GM18526 (cell line): ENCODE results near the gene OPCML.

Experiments used
- POLR2A ChIP-seq: IDR thresholded peaks from 3 replicates; pipeline ENCODE4 v1.6.1; 2011; ENCODE audit not compliant: insufficient read length; ENCODE audit errors: extremely low read depth

The OPCML gene

GRCh38 chr11:133549826-133550225 is 17.5 kb upstream of the OPCML start:
- no peak for TF ChIP-seq POLR2A

GRCh38 chr11:133548641-133549040 is 16.3 kb upstream of the OPCML start:
- TF ChIP-seq POLR2A = no peak

- no peak for TF ChIP-seq POLR2A
These were observed 15.7 kb upstream of the OPCML start for GRCh38 chr11:133547808-133548494.

GRCh38 chr11:133545199-133545803 is 13.0 kb upstream of the OPCML start:
- TF ChIP-seq POLR2A = no peak

- TF ChIP-seq POLR2A = no peak
These were observed 9.4 kb upstream of the OPCML start for GRCh38 chr11:133541720-133542095.

GRCh38 chr11:133541021-133541719 is 8.9 kb upstream of the OPCML start:
- no peak for TF ChIP-seq POLR2A

GRCh38 chr11:133536198-133536597 is 3.9 kb upstream of the OPCML start:
- no peak for TF ChIP-seq POLR2A

GRCh38 chr11:133533205-133533604 is 904 bp upstream of the OPCML start:
- TF ChIP-seq POLR2A = no peak

- TF ChIP-seq POLR2A = no peak
These were observed 843 bp downstream of the OPCML start for GRCh38 chr11:133531458-133531857.

- no peak for TF ChIP-seq POLR2A
These were observed 1.8 kb downstream of the OPCML start for GRCh38 chr11:133530501-133530835.

- TF ChIP-seq POLR2A = no peak
These were observed 2.3 kb downstream of the OPCML start for GRCh38 chr11:133529807-133530500.

- no peak for TF ChIP-seq POLR2A
These were observed 5.5 kb downstream of the OPCML start for GRCh38 chr11:133526790-133527189.

GRCh38 chr11:133525976-133526375 is 6.3 kb downstream of the OPCML start:
- no peak for TF ChIP-seq POLR2A

- TF ChIP-seq POLR2A = no peak
These were observed 7.8 kb downstream of the OPCML start for GRCh38 chr11:133524488-133524887.

GRCh38 chr11:133522344-133522743 is 10.0 kb downstream of the OPCML start:
- no peak for TF ChIP-seq POLR2A

GRCh38 chr11:133521502-133521901 is 10.8 kb downstream of the OPCML start:
- TF ChIP-seq POLR2A = no peak
